IPS-20b (cell line): ENCODE measurements around the gene GDE1.

Experiments
- H3K27ac ChIP-seq: one replicate; pipeline ENCODE4 v1.5.1; 2013; ENCODE audit warnings: low read length
- H3K27me3 ChIP-seq: 2 replicates; pipeline ENCODE4 v1.6.1; 2013; ENCODE audit warnings: mild to moderate bottlenecking, low read length, inconsistent platforms; ENCODE audit not compliant: insufficient read depth
- H3K36me3 ChIP-seq: 2 replicates; pipeline ENCODE4 v1.6.1; 2013; ENCODE audit warnings: low read depth, mild to moderate bottlenecking, inconsistent platforms, low read length, moderate library complexity; ENCODE audit not compliant: insufficient read depth
- H3K4me1 ChIP-seq: 2 replicates; pipeline ENCODE4 v1.6.1; 2013; ENCODE audit warnings: mild to moderate bottlenecking, control low read depth, inconsistent platforms, low read length, moderate library complexity; ENCODE audit not compliant: insufficient read depth
- H3K4me3 ChIP-seq: 2 replicates; pipeline ENCODE4 v1.5.1; 2013; ENCODE audit warnings: mild to moderate bottlenecking, low read length, inconsistent platforms
- H3K9ac ChIP-seq: 2 replicates; pipeline ENCODE4 v1.6.1; 2013; ENCODE audit warnings: low read depth, mild to moderate bottlenecking, inconsistent platforms, low read length, moderate library complexity
- H3K9me3 ChIP-seq: 2 replicates; pipeline ENCODE4 v1.6.1; 2013; ENCODE audit warnings: mild to moderate bottlenecking, low read depth, low read length, inconsistent platforms; ENCODE audit not compliant: insufficient read depth

The GDE1 gene, protein sequence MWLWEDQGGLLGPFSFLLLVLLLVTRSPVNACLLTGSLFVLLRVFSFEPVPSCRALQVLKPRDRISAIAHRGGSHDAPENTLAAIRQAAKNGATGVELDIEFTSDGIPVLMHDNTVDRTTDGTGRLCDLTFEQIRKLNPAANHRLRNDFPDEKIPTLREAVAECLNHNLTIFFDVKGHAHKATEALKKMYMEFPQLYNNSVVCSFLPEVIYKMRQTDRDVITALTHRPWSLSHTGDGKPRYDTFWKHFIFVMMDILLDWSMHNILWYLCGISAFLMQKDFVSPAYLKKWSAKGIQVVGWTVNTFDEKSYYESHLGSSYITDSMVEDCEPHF

DNA sequence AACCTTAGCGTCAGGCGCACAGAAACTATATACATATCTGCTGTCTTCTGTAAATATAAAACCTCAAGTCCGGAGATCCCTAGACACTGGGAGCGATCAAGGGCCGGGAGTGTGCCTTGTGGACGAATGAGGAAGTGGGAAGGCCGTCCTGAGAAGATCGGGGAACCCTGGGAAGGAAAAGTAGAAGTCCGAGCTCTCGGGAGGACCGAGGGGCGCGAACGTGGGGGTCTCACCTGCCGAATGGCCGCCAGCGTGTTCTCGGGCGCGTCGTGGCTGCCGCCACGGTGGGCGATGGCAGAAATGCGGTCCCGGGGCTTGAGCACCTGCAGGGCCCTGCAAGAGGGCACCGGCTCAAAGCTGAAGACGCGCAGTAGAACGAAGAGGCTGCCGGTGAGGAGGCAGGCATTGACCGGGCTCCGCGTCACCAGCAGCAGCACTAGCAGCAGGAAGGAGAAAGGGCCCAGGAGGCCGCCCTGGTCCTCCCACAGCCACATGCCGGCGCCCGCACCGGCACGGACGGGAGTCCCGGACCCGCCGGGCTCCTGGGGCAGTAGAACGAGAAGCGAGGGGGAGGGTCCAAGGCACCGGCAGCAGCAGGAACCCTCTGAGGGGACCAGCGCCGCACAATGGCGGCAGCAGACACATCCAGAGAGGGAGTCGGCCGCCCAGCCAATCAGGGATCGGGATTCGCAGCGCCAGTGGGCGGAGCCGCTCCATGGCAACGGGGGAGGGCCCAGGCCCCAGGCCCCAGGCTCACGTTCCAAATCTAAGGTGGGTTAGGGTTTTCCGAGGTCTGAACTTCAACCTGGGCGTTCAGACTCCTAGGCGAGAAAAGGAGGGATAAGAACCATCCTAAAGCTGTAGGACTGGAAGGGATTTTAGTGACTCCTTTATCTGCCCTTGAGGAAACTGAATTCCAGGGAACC is at the start of gene GDE1:
Gene GDE1 (minus strand): TSS at position 628 of the 926 bp plus-strand sequence. CDS start 134 bp downstream, at position 494.
- H3K4me3 ChIP-seq, result peak within 1 kb of the TSS; percentile 83
- H3K27ac ChIP-seq, result peak within 1 kb of the TSS; percentile 22
- H3K4me1 ChIP-seq, result peaks cover 24% of the 10 kb centered on the region
- H3K9ac ChIP-seq, result peak within 1 kb of the TSS; percentile 89
- no peaks in the 10 kb centered on the region for H3K9me3 ChIP-seq
- no peaks in the 10 kb centered on the region for H3K27me3 ChIP-seq
- H3K36me3 ChIP-seq, result peaks cover 8% of the 10 kb centered on the region

- H3K9me3 ChIP-seq, result no peaks in the 10 kb centered on the region
- H3K4me3 ChIP-seq, result no peak overlapping the region
- H3K36me3 ChIP-seq, result peaks cover 45% of the 10 kb centered on the region
- H3K27me3 ChIP-seq, result no peaks in the 10 kb centered on the region
- H3K9ac ChIP-seq, result no peak overlapping the region
- H3K27ac ChIP-seq, result no peak overlapping the region
- no peaks in the 10 kb centered on the region for H3K4me1 ChIP-seq
Observed at GRCh38 chr16:19567560-19567959, 45.7 kb upstream of the GDE1 start.

DNA sequence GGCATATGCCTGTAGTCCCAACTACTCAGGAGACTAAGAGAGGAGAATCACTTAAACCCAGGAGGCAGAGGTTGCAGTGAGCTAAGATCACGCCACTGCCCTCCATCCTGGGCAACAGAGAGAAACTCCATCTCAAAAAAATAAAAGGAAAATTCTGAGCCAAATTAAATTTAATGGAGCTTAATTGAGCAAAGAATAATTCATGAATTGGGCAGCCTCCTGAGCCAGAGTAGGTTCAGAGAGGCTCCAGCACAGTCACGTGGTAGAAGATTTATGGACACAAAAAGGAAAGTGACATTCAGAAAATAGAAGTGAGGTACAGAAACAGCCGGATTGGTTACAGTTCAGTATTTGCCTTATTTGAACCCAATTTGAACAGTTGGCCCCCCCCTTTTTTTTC is 44.5 kb upstream of the GDE1 start:
- H3K27me3 ChIP-seq, result no peaks in the 10 kb centered on the region
- H3K9ac ChIP-seq, result no peak overlapping the region
- no peaks in the 10 kb centered on the region for H3K9me3 ChIP-seq
- H3K4me3 ChIP-seq, result no peak overlapping the region
- H3K36me3 ChIP-seq, result peaks cover 45% of the 10 kb centered on the region
- no peak overlapping the region for H3K27ac ChIP-seq
- H3K4me1 ChIP-seq, result no peaks in the 10 kb centered on the region

- Histone ChIP-seq H3K27me3 (no peaks in the 10 kb centered on the region), H3K36me3 (peaks cover 31% of the 10 kb centered on the region), H3K9me3 (no peaks in the 10 kb centered on the region), H3K4me3 (no peak overlapping the region), H3K4me1 (no peaks in the 10 kb centered on the region; the same call in 1 of the 2 replicates), H3K27ac (no peak overlapping the region), H3K9ac (no peak overlapping the region)
Observed at GRCh38 chr16:19563377-19563776, 41.5 kb upstream of the GDE1 start.

DNA sequence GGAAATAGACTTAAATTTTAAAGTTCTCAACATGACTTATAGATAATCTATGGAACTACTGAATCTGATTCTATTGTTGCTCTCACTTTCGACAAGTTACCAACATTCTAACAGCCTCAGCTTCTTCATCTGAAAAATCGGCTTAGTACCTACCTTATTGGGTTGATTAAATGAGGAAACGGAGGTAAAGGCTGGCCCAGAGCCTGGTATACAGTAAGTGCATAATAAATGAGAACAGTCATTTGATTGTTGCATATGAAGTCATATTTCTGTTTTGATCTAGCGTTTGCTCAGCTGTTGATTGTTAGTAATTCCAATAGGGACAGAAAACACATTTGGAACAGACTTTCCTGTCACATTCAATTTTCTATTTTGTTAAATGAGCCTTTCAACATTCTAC is 38.2 kb upstream of the GDE1 start:
- Histone ChIP-seq H3K27me3 (no peaks in the 10 kb centered on the region), H3K9ac (no peak overlapping the region), H3K4me1 (no peaks in the 10 kb centered on the region; the same call in 1 of the 2 replicates), H3K4me3 (no peak overlapping the region), H3K9me3 (no peaks in the 10 kb centered on the region), H3K36me3 (peaks cover 5% of the 10 kb centered on the region), H3K27ac (no peak overlapping the region)

- Histone ChIP-seq H3K4me1 (no peaks in the 10 kb centered on the region; the same call in 1 of the 2 replicates), H3K4me3 (no peak overlapping the region), H3K9ac (no peak overlapping the region), H3K9me3 (no peaks in the 10 kb centered on the region), H3K27me3 (no peaks in the 10 kb centered on the region), H3K36me3 (no peaks in the 10 kb centered on the region), H3K27ac (no peak overlapping the region)
Observed at GRCh38 chr16:19559242-19559910, 37.5 kb upstream of the GDE1 start.

DNA sequence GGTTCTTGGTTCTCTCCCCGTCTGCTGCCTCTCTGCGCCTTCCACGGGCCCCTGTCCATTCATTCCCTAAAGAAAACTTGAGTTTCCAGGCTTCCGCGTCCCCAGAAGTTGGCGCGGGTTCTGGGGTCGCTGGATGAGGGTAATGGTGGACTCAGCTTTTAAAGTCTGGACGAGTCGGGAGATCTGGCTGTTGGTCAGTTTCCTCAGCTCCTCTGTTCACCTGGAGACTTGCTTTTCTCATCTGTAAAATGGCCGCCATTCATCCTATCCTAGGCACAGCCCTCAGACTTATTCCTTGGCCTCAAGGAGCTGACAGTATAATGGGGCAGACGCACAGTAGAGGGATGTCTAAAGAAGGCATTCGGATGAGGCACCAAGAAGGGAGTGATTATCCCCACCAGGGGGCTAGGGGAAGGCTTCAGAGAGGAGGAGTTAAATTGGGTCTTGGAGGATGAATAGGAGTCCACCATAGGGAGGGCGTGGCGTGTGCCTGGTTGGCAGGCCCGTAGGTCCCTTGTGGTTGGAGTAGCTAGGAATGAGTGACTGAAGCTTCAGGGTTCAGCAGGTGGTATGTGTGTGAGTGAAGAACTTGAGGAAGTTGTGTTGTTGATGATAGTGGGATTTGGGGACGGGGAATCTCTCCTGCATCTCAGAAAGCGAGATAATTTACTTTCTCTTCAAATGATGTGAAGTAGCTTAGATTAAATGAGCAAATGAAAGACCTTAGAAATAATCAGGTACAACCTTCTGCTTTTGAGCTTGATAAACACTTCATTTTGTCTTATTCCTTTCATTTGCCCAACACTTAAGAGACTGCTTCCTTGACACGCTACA is 34.3 kb upstream of the GDE1 start:
- H3K27ac ChIP-seq, result peak overlapping the region; percentile 94
- no peaks in the 10 kb centered on the region for H3K9me3 ChIP-seq
- H3K4me1 ChIP-seq, result no peaks in the 10 kb centered on the region; the same call in 1 of the 2 replicates
- H3K4me3 ChIP-seq, result peak overlapping the region; percentile 82
- peaks cover 18% of the 10 kb centered on the region for H3K36me3 ChIP-seq
- peak overlapping the region; percentile 98 for H3K9ac ChIP-seq
- no peaks in the 10 kb centered on the region for H3K27me3 ChIP-seq

DNA sequence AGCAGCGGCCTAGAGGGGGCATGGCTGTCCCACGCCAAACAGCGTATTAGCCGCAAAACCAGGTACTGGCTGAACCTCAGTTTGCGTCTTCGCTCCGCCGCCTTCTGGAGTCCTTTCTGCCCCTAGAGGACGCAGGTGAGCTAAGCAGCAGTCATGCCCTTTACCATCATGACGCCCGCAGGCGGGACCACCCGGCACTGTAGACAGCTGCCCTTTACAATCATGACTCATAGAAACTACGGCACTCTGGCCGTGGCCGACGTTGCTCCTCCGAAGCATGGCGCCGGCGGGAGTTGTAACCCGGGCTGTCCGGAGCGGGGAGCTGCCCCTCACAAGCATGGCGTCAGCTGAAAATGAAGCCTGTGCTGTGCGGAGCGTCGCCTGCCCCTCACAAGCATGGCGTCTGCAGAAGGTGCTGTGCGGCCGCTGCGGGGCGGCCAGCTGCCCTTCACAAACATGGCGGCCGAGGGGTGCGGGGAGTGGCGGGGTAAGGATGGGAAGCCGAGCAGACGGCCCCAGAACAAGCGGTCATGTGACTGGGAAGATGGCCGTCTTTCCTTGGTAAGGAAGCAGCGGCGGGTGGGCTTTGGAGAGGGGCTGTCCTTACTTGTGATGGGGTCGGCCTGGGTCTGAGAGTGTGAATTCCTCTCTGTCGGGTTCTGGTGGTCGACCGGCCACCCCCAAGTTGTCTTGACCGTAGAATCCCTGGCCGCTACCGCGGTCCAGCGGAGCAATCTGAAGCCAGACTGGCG is 33.5 kb upstream of the GDE1 start, which contains the start of gene VPS35L:
Gene VPS35L (plus strand): TSS at position 518 of the 752 bp plus-strand sequence. CDS start 27 bp downstream, at position 545.
- H3K36me3 ChIP-seq, result peaks cover 23% of the 10 kb centered on the region
- H3K4me3 ChIP-seq, result peak within 1 kb of the TSS; percentile 82
- peak within 1 kb of the TSS; percentile 94 for H3K27ac ChIP-seq
- H3K9ac ChIP-seq, result peak within 1 kb of the TSS; percentile 98
- no peaks in the 10 kb centered on the region for H3K9me3 ChIP-seq
- H3K27me3 ChIP-seq, result no peaks in the 10 kb centered on the region
- no peaks in the 10 kb centered on the region; the same call in 1 of the 2 replicates for H3K4me1 ChIP-seq

DNA sequence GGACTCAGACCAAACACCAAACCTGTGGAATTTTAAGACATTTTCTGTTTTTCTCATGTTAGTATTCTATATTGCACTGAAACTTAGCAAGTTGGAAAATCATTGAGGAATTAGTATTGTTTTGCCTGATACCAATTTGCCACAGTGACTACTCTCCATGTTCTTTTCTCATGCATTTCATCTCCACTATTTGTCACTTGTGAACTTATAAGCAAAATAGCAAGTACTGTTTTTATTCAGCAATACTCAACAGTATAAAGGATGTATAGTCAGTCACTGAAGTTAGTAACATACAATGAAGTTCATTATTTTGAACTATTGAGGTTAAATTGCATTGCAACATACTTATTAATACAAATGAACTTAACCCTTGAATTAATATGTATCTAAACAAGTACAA is 27.8 kb upstream of the GDE1 start:
- no peaks in the 10 kb centered on the region for H3K4me1 ChIP-seq

DNA sequence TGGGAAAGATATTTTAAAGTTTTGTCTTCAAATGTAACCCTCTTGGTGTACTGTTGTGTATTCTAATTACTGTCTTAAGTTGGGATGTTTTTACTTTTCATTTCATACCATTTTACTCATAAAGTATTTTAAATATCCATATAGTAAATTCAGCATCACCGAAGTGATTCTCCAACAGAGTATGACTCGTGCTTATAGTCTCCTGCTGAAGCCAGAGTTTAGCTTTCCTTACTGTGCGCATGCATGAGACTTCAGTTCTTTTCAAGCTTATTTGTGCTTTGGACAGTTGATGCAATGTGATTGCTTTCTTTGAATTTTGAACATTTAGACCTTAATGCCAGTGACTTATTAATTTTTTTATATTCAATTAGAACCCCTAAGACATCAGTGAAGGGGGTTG is 26.2 kb upstream of the GDE1 start:
- no peaks in the 10 kb centered on the region for H3K9me3 ChIP-seq
- H3K4me3 ChIP-seq, result no peak overlapping the region
- no peak overlapping the region for H3K27ac ChIP-seq
- H3K9ac ChIP-seq, result no peak overlapping the region
- H3K36me3 ChIP-seq, result peaks cover 82% of the 10 kb centered on the region
- no peaks in the 10 kb centered on the region for H3K27me3 ChIP-seq
- no peaks in the 10 kb centered on the region for H3K4me1 ChIP-seq

More for the DNA sequence above, 27.8 kb upstream of the GDE1 start:
- Histone ChIP-seq H3K4me3 (no peak overlapping the region), H3K27me3 (no peaks in the 10 kb centered on the region), H3K27ac (no peak overlapping the region), H3K9me3 (no peaks in the 10 kb centered on the region), H3K36me3 (peaks cover 69% of the 10 kb centered on the region), H3K9ac (no peak overlapping the region)
